ENCODE measurements around the gene FAM13A. TPM values are rescaled to one million over a fixed set of nuclear protein-coding genes. Genes with fewer than 3 reads are reported as not detected.

FAM13A gene
- 51.2 TPM for total RNA-seq (ENCODE audit: unreplicated experiment)
- long read RNA-seq, partial matches to known transcripts: 4 of 13 reads
- long read RNA-seq, other reads (novel, unspliced or antisense): 6 of 13 reads

DNA sequence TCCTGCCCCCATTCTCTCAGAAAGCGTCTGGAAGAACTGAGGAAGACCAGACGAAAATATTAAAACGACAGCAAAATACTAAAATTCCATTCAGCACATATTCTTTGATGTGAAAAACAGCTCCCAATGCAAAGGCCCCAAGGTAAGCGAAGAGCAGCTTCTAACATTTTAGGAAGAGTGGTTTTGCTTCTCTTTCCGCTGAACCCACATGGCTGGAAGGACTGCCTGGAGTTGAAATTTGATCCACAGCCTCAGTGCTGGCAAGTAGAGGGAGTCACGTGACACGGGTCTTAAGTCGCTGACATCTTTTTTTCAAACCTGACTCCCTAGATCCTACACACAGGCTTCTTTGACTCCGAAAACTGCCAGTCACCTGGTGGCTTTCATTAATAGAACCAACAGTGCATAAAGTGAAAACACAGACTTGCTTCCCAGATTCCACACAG, at the start of gene FAM13A:
FAM13A (minus strand) TSS at position 233 of the 446 bp plus-strand sequence; CDS start at position 12, 221 bp downstream.
- H3K9me3 Mint-ChIP-seq (ENCODE audit: unreplicated experiment): peaks cover 7% of the 10 kb centered on the region
- H3K4me1 Mint-ChIP-seq (ENCODE audit: low read depth, unreplicated experiment): peaks cover 32% of the 10 kb centered on the region
- H3K36me3 Mint-ChIP-seq (ENCODE audit: unreplicated experiment): peaks cover 8% of the 10 kb centered on the region
- peaks cover 1% of the 10 kb centered on the region for H3K27me3 Mint-ChIP-seq (ENCODE audit: unreplicated experiment)
- DNase-seq: peak; percentile 51
- peak within 1 kb of the TSS; percentile 97 for H3K27ac Mint-ChIP-seq (ENCODE audit: unreplicated experiment)
- TF ChIP-seq, protein P1, sequence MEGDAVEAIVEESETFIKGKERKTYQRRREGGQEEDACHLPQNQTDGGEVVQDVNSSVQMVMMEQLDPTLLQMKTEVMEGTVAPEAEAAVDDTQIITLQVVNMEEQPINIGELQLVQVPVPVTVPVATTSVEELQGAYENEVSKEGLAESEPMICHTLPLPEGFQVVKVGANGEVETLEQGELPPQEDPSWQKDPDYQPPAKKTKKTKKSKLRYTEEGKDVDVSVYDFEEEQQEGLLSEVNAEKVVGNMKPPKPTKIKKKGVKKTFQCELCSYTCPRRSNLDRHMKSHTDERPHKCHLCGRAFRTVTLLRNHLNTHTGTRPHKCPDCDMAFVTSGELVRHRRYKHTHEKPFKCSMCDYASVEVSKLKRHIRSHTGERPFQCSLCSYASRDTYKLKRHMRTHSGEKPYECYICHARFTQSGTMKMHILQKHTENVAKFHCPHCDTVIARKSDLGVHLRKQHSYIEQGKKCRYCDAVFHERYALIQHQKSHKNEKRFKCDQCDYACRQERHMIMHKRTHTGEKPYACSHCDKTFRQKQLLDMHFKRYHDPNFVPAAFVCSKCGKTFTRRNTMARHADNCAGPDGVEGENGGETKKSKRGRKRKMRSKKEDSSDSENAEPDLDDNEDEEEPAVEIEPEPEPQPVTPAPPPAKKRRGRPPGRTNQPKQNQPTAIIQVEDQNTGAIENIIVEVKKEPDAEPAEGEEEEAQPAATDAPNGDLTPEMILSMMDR (IDR thresholded peaks at IDR 0.05; ENCODE audit: partially characterized antibody, unreplicated experiment): no peak
- H3K4me3 Mint-ChIP-seq (ENCODE audit: unreplicated experiment): peak within 1 kb of the TSS; percentile 97

DNA sequence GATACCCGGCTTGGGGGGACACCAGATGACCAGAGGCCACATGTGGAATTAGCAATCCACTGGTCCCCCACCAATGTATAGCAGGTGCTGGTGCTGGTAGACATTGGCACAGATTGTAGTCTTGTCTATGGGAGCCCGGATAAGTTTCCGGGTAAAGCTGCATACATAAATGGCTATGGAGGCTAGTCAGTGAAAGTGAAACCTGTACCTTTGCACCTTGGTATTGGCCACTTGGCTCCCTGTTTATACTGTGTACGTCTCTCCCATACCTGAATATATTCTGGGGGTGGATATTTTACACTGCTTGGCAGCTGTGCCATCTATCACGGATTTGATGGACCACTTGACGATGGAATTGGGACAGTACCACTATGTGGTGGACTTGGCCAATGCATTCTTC, 48.7 kb upstream of the FAM13A start:
- H3K36me3 Mint-ChIP-seq (ENCODE audit: unreplicated experiment): peaks cover 7% of the 10 kb centered on the region
- H3K27me3 Mint-ChIP-seq (ENCODE audit: unreplicated experiment): peaks cover 8% of the 10 kb centered on the region
- H3K9me3 Mint-ChIP-seq (ENCODE audit: unreplicated experiment): peaks cover 14% of the 10 kb centered on the region
- no peak for DNase-seq
- H3K4me3 Mint-ChIP-seq (ENCODE audit: unreplicated experiment): no peak overlapping the region
- TF ChIP-seq, protein P1 (IDR thresholded peaks at IDR 0.05; ENCODE audit: partially characterized antibody, unreplicated experiment): no peak
- peaks cover 10% of the 10 kb centered on the region for H3K4me1 Mint-ChIP-seq (ENCODE audit: low read depth, unreplicated experiment)
- no peak overlapping the region for H3K27ac Mint-ChIP-seq (ENCODE audit: unreplicated experiment)

DNA sequence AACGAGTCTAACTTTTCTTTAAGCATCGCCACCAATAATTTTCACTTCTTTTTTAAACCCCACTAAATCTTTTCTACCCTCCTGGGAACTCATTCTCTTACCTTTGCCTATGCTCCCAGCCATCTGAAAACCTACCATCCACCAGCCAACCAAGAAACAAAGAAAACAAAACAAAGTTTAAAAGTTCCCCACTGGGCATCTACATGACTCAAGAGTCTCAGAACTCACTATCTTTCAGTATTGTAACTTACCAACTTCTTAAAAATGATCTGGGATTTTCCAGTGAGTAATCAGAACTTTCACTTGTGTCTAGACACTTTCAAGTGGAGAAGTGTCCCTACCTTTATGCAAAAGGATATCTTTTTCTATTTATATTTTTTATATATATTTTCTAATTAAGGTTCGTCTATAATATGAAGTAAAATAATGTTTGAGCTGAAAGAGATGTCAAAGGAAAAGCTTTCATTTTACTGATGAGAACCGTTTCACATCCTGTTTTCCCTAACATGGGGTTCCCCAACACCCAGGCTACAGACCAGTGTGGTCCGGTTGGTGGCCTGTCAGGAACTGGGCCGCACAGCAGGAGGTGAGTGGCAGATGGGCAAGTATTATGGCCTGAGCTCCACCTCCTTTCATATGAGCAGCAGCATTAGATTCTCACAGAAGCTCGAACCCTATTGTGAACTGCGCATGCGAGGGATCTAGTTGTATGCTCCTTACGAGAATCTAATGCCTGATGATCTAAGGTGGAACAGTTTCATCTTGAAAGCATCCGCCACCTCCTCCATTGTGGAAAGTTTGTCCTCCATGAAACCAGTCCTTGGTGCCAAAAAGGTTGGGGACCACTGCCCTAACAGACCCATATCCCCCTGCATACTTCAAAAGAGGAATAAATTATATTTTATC, 44.5 kb upstream of the FAM13A start:
- Mint-ChIP-seq H3K27me3 (ENCODE audit: unreplicated experiment) (no peaks in the 10 kb centered on the region), H3K36me3 (ENCODE audit: unreplicated experiment) (no peaks in the 10 kb centered on the region), H3K4me3 (ENCODE audit: unreplicated experiment) (no peak overlapping the region), H3K27ac (ENCODE audit: unreplicated experiment) (no peak overlapping the region), H3K9me3 (ENCODE audit: unreplicated experiment) (peaks cover 8% of the 10 kb centered on the region), H3K4me1 (ENCODE audit: low read depth, unreplicated experiment) (no peaks in the 10 kb centered on the region)
- no peak for DNase-seq
- TF ChIP-seq, protein P1 (IDR thresholded peaks at IDR 0.05; ENCODE audit: partially characterized antibody, unreplicated experiment): no peak

DNA sequence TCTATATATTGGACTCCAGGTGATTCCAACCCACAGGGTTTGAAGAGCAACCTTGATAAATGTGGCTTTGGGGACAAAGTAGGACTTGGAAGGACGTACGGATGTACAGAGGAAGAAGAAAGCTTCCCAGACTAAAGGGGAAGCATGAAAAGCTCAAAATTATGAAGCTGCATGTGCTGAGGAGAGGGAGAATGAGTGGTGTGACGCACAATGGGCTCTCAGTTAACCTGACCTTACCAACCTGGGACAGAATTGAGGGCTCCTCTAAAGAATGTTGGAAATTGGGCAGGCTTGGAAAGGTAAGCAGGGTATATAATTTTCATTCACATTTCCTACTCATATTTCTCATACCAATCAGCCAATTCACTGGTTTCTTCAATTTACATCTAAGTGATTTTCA, 43.9 kb upstream of the FAM13A start:
- no peak for DNase-seq
- TF ChIP-seq, protein P1 (IDR thresholded peaks at IDR 0.05; ENCODE audit: partially characterized antibody, unreplicated experiment): no peak
- Mint-ChIP-seq H3K36me3 (ENCODE audit: unreplicated experiment) (no peaks in the 10 kb centered on the region), H3K4me1 (ENCODE audit: low read depth, unreplicated experiment) (no peaks in the 10 kb centered on the region), H3K27me3 (ENCODE audit: unreplicated experiment) (no peaks in the 10 kb centered on the region), H3K9me3 (ENCODE audit: unreplicated experiment) (peaks cover 8% of the 10 kb centered on the region), H3K4me3 (ENCODE audit: unreplicated experiment) (no peak overlapping the region), H3K27ac (ENCODE audit: unreplicated experiment) (no peak overlapping the region)

DNA sequence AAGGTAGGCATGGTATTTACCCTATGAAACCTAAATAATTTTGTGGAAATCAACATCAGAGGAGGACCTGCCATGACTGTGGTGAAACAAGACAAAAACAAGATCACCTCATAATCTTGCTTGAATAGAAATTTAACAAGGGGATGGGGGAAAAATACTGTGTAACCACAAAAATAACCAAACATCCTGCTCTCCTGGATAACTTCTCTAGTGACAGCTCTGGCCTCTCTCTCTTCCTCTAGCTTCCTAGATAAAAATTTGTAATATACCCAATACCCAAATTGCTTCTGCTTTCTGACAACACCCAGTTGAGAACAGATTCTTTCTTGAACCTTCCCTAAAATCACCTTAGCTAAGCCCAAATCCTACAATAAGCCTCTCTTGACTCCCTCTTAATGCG, 42.5 kb upstream of the FAM13A start:
- DNase-seq: no peak
- H3K36me3 Mint-ChIP-seq (ENCODE audit: unreplicated experiment): no peaks in the 10 kb centered on the region
- no peaks in the 10 kb centered on the region for H3K27me3 Mint-ChIP-seq (ENCODE audit: unreplicated experiment)
- TF ChIP-seq, protein P1 (IDR thresholded peaks at IDR 0.05; ENCODE audit: partially characterized antibody, unreplicated experiment): no peak
- H3K27ac Mint-ChIP-seq (ENCODE audit: unreplicated experiment): no peak overlapping the region
- peaks cover 8% of the 10 kb centered on the region for H3K9me3 Mint-ChIP-seq (ENCODE audit: unreplicated experiment)
- no peaks in the 10 kb centered on the region for H3K4me1 Mint-ChIP-seq (ENCODE audit: low read depth, unreplicated experiment)
- H3K4me3 Mint-ChIP-seq (ENCODE audit: unreplicated experiment): no peak overlapping the region
